SIG-M5 (cell line): Measurements from ENCODE around the gene STARD8.
"Not testable (repeated sequence)": the region's sequence is repeated elsewhere in the genome, so short reads cannot be mapped to it uniquely, and the experiment has no call there.

Experiments used
- DNase-seq: peaks from one replicate; lab custom pipeline; 2025; lab: John Stamatoyannopoulos, UW

Gene STARD8

GRCh38 chrX:68719181-68719903, 71.9 kb downstream of the STARD8 start:
- no peak for DNase-seq

GRCh38 chrX:68719904-68720614, 72.6 kb downstream of the STARD8 start:
- no peak for DNase-seq

- DNase-seq: no peak
Observed at GRCh38 chrX:68720851-68721250, 73.4 kb downstream of the STARD8 start.

- no peak for DNase-seq
Observed at GRCh38 chrX:68721546-68721945, 74.1 kb downstream of the STARD8 start.

GRCh38 chrX:68721991-68722860, 74.8 kb downstream of the STARD8 start:
- no peak for DNase-seq

GRCh38 chrX:68723491-68724155, 76.2 kb downstream of the STARD8 start:
- DNase-seq: no peak

GRCh38 chrX:68724531-68725020, 77.1 kb downstream of the STARD8 start:
- no peak for DNase-seq

GRCh38 chrX:68725756-68726365, 78.4 kb downstream of the STARD8 start:
- no peak for DNase-seq

GRCh38 chrX:68726366-68726765, 78.9 kb downstream of the STARD8 start:
- no peak for DNase-seq

GRCh38 chrX:68727696-68728095, 80.2 kb downstream of the STARD8 start:
- no peak for DNase-seq

- no peak for DNase-seq
Observed at GRCh38 chrX:68728186-68728585, 80.7 kb downstream of the STARD8 start.

GRCh38 chrX:68731254-68731653, 83.8 kb downstream of the STARD8 start:
- no peak for DNase-seq

- no peak for DNase-seq
Observed at GRCh38 chrX:68732906-68733493, 85.5 kb downstream of the STARD8 start.

GRCh38 chrX:68735266-68735665, 87.8 kb downstream of the STARD8 start:
- no peak for DNase-seq

- DNase-seq: not testable (repeated sequence)
Observed at GRCh38 chrX:68741864-68742263, 94.4 kb downstream of the STARD8 start.

- no peak for DNase-seq
Observed at GRCh38 chrX:68743754-68744153, 96.3 kb downstream of the STARD8 start.

GRCh38 chrX:68746988-68747387, 99.5 kb downstream of the STARD8 start:
- no peak for DNase-seq

GRCh38 chrX:68748030-68748429, 100.6 kb downstream of the STARD8 start:
- no peak for DNase-seq

- DNase-seq: no peak
Observed at GRCh38 chrX:68749426-68749825, 102.0 kb downstream of the STARD8 start.

- DNase-seq: no peak
Observed at GRCh38 chrX:68750316-68750715, 102.8 kb downstream of the STARD8 start.

- DNase-seq: no peak
Observed at GRCh38 chrX:68751372-68751771, 103.9 kb downstream of the STARD8 start.
